Chondrocyte (in vitro differentiated cells): ENCODE data around the gene CASD1. TPM values are rescaled to one million over a fixed set of nuclear protein-coding genes. Genes with fewer than 3 reads are reported as not detected.

Experiments
- DNase-seq: peaks from one replicate; pipeline ENCODE4 v3.0.0; 2021; ENCODE audit warnings: mixed read lengths, low spot score
- H3K27ac Mint-ChIP-seq: one replicate; pipeline ENCODE4 v1.8.0; 2021; ENCODE audit warnings: mild to moderate bottlenecking, moderate library complexity, mixed read lengths; ENCODE audit not compliant: unreplicated experiment
- H3K27me3 Mint-ChIP-seq: 2 replicates; pipeline ENCODE4 v1.8.0; 2021; ENCODE audit warnings: low read depth, mixed read lengths
- H3K36me3 Mint-ChIP-seq: 2 replicates; pipeline ENCODE4 v1.8.0; 2021; ENCODE audit warnings: low read depth, mixed read lengths
- H3K4me1 Mint-ChIP-seq: 2 replicates; pipeline ENCODE4 v1.8.0; 2021; ENCODE audit warnings: low read depth, mild to moderate bottlenecking, mixed read lengths
- H3K4me3 Mint-ChIP-seq: one replicate; pipeline ENCODE4 v1.8.0; 2021; ENCODE audit warnings: mild to moderate bottlenecking, moderate library complexity, mixed read lengths; ENCODE audit not compliant: unreplicated experiment
- H3K9me3 Mint-ChIP-seq: 2 replicates; pipeline ENCODE4 v1.8.0; 2021; ENCODE audit warnings: low read depth, mixed read lengths
- CTCF ChIP-seq: fragments of 200-600 bp; sonication (generic); IDR thresholded peaks from 2 replicates; pipeline ENCODE4 v1.5.0; 2021; ENCODE audit warnings: antibody characterized with exemption, mild to moderate bottlenecking, moderate library complexity
- total RNA-seq: library from RNA; stranded (reverse); gene quantifications from 3 replicates; pipeline ENCODE4 v1.2.1, GENCODE V29; 2021

CASD1 gene
- total RNA-seq, 1 donor from 2014 or later = 10.9 TPM

DNA sequence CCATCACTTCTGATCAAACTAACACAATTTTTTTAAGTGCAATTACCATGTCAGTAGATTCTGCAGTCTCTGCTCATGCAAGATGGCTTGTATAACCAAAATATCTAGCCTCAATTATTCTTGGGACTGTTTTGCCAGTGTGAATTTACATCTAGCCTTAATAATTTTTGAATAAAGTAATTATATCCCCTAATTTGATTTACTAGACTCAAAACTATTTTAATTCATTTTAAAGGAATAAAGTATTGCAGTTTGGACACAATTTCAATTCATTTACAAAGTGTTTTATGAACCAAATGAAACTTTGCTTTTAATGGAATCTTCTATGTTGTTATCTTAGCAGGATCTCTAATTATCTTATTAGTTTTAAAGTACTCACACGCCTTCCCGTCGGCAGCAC, 90.7 kb downstream of the CASD1 start:
- Mint-ChIP-seq H3K27ac (no peak overlapping the region), H3K27me3 (no peaks in the 10 kb centered on the region), H3K4me1 (peaks cover 5% of the 10 kb centered on the region), H3K36me3 (peaks cover 9% of the 10 kb centered on the region), H3K4me3 (no peak overlapping the region), H3K9me3 (no peaks in the 10 kb centered on the region)
- TF ChIP-seq CTCF = no peak
- no peak for DNase-seq

- TF ChIP-seq CTCF = no peak
- no peak overlapping the region for H3K4me3 Mint-ChIP-seq
- no peak overlapping the region for H3K27ac Mint-ChIP-seq
- DNase-seq = no peak
- peaks cover 9% of the 10 kb centered on the region for H3K4me1 Mint-ChIP-seq
- peaks cover 17% of the 10 kb centered on the region for H3K36me3 Mint-ChIP-seq
- no peaks in the 10 kb centered on the region for H3K27me3 Mint-ChIP-seq
- peaks cover 13% of the 10 kb centered on the region for H3K9me3 Mint-ChIP-seq
These were observed 92.6 kb downstream of the CASD1 start for GRCh38 chr7:94602181-94602580.

GRCh38 chr7:94605031-94605430, 95.4 kb downstream of the CASD1 start:
- Mint-ChIP-seq H3K36me3 (peaks cover 15% of the 10 kb centered on the region), H3K27ac (peak overlapping the region; percentile 76), H3K4me1 (peaks cover 9% of the 10 kb centered on the region), H3K9me3 (peaks cover 15% of the 10 kb centered on the region), H3K4me3 (no peak overlapping the region), H3K27me3 (no peaks in the 10 kb centered on the region)
- no peak for DNase-seq
- no peak for TF ChIP-seq CTCF

Other genes starting within 250 kb of the CASD1 start
- 11,901 to 12,433 TPM (median 12,302 TPM) in 3 replicates for gene COL1A2, start 114.9 kb upstream of the CASD1 start, total RNA-seq
- 61.1 to 76.8 TPM (median 72.3 TPM) in 3 replicates for gene SGCE, start 146.3 kb downstream of the CASD1 start, total RNA-seq